Upper lobe of left lung (tissue), 4 donors: ENCODE measurements around the gene THAP12.

Experiments used
- CTCF ChIP-seq, 6 experiments: fragments of 450-650 bp in 4 of 6; fragments of 200-600 bp in 2 of 6; sonication (generic) in 2 of 6; IDR thresholded peaks; one replicate each; pipeline ENCODE4 v1.5.1; 2016 to 2019; ENCODE audit warnings: antibody characterized with exemption in 6 of 6
- EP300 ChIP-seq, 4 donors: sonication (generic); formaldehyde crosslinking; IDR thresholded peaks; one replicate each; pipeline ENCODE4 v1.5.1; 2017; ENCODE audit warnings: antibody characterized with exemption in 4 of 4, control low read depth in 2 of 4
- POLR2A ChIP-seq, 4 donors: fragments of 450-650 bp; IDR thresholded peaks; one replicate each; pipeline ENCODE4 v1.5.1; 2016 to 2017; ENCODE audit warnings: antibody characterized with exemption in 4 of 4, mild to moderate bottlenecking in 2 of 4
- POLR2AphosphoS5 ChIP-seq, 2 donors: sonication (generic); formaldehyde crosslinking; IDR thresholded peaks; one replicate each; pipeline ENCODE4 v1.5.1; 2017; ENCODE audit warnings: antibody characterized with exemption in 2 of 2

GRCh38 chr11:76329084-76329648 is 51.8 kb downstream of the THAP12 start:
- no peak for TF ChIP-seq CTCF (IDR thresholded peaks at IDR 0.05)
- no peak for TF ChIP-seq POLR2A (IDR thresholded peaks at IDR 0.05)
- peak in 1 of 4 donors; percentile 6 for TF ChIP-seq EP300 (IDR thresholded peaks at IDR 0.05)
- TF ChIP-seq POLR2AphosphoS5 (IDR thresholded peaks at IDR 0.05), result peak in 1 of 2 donors; percentile 36
